GM21367 (cell line): Measurements from ENCODE around the gene EVPL.
"Not testable (repeated sequence)": the region's sequence is repeated elsewhere in the genome, so short reads cannot be mapped to it uniquely, and the experiment has no call there.

Source experiments
- ATAC-seq: cut with Tn5 transposase; IDR thresholded peaks from one replicate; pipeline ENCODE4 v1.9.1; 2021; ENCODE audit not compliant: unreplicated experiment

Gene EVPL

GRCh38 chr17:76048711-76049110 is 21.6 kb upstream of the EVPL start:
- no peak for ATAC-seq

- ATAC-seq = no peak
Observed at GRCh38 chr17:76048025-76048605, 21.0 kb upstream of the EVPL start.

- ATAC-seq = no peak
Observed at GRCh38 chr17:76046064-76046463, 19.0 kb upstream of the EVPL start.

GRCh38 chr17:76044475-76045007 is 17.4 kb upstream of the EVPL start:
- ATAC-seq = not testable (repeated sequence)

- ATAC-seq = not testable (repeated sequence)
Observed at GRCh38 chr17:76042868-76043267, 15.8 kb upstream of the EVPL start.

GRCh38 chr17:76040376-76040775 is 13.3 kb upstream of the EVPL start:
- no peak for ATAC-seq

GRCh38 chr17:76039121-76039520 is 12.0 kb upstream of the EVPL start:
- ATAC-seq = no peak

GRCh38 chr17:76038050-76038449 is 10.9 kb upstream of the EVPL start:
- no peak for ATAC-seq

- no peak for ATAC-seq
Observed at GRCh38 chr17:76036497-76037261, 9.6 kb upstream of the EVPL start.

- ATAC-seq = no peak
Observed at GRCh38 chr17:76034428-76035350, 7.6 kb upstream of the EVPL start.

GRCh38 chr17:76033139-76033538 is 6.0 kb upstream of the EVPL start:
- ATAC-seq = no peak

GRCh38 chr17:76032780-76033108 is 5.6 kb upstream of the EVPL start:
- no peak for ATAC-seq

- no peak for ATAC-seq
Observed at GRCh38 chr17:76032073-76032779, 5.1 kb upstream of the EVPL start.

GRCh38 chr17:76026714-76027158 is 370 bp downstream of the EVPL start:
- ATAC-seq = no peak

- no peak for ATAC-seq
Observed at GRCh38 chr17:76025294-76025693, 1.8 kb downstream of the EVPL start.

- no peak for ATAC-seq
Observed at GRCh38 chr17:76024353-76024752, 2.8 kb downstream of the EVPL start.

- ATAC-seq = no peak
Observed at GRCh38 chr17:76023900-76024237, 3.2 kb downstream of the EVPL start.

GRCh38 chr17:76022973-76023899 is 3.9 kb downstream of the EVPL start:
- ATAC-seq = no peak

- no peak for ATAC-seq
Observed at GRCh38 chr17:76022285-76022684, 4.8 kb downstream of the EVPL start.
